Suprapubic skin (tissue), 3 donors: ENCODE measurements around the gene PRR16.

ENCODE experiments used
- CTCF ChIP-seq, 2 donors: fragments of 200-600 bp in 1 of 2; fragments of 450-650 bp in 1 of 2; sonication (generic) in 1 of 2; IDR thresholded peaks; one replicate each; pipeline ENCODE4 v1.5.1; 2016 to 2019; ENCODE audit warnings: antibody characterized with exemption in 2 of 2, mild to moderate bottlenecking in 1 of 2, moderate library complexity in 1 of 2
- POLR2AphosphoS5 ChIP-seq, 3 donors: sonication (generic); formaldehyde crosslinking; IDR thresholded peaks; one replicate each; pipeline ENCODE4 v1.6.1; 2017; ENCODE audit warnings: antibody characterized with exemption in 3 of 3

- TF ChIP-seq CTCF (IDR thresholded peaks at IDR 0.05) (no peak), POLR2AphosphoS5 (IDR thresholded peaks at IDR 0.05) (no peak)
Measured at GRCh38 chr5:120568711-120569110, 104.6 kb downstream of the PRR16 start.
